ENCODE data around the gene PAPLN.
"Not testable (repeated sequence)": the region's sequence is repeated elsewhere in the genome, so short reads cannot be mapped to it uniquely, and the experiment has no call there.

The PAPLN gene

DNA sequence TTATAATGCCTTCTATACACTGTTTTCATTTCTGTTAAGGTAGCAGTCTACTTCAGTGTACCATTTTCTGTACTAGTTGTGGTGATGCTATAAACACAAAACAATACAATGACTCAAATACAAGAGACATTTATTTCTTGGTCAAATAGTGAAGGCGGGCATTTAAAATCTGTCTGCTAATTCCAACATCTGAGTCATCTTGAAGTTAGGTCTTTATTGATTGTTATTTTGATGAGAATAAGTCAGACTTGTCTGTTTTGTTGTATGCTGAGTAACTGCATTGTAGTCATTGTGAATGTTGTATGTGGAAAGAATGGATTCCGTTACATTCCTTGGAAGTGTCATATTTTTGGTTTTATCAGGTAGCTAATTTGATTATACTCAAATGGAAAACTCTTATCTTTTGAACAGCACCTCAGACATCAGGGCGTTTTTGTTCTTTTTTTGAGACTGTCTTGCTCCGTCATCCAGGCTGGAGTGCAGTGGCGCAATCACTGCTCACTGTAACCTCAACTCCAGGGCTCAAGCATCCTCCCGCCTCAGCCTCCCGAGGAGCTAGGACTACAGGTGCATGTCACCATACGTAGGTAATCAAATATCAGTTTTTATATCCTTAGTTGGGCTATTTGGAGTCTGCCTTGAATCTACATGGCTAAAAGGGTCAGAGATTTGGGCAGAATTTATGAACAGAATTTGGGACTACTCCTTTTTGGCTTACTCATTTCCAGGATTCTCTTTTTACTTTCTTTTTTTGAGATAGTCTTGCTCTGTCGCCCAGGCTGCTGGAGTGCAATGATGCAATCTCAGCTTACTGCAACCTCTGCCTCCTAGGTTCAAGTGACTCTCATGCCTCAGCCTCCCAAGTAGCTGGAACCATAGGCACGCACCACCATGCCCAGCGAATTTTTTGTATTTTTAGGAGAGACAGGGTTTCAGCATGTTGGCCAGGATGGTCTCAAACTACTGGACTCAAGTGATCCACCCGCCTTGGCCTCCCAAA, 56.8 kb downstream of the PAPLN start:
- DNase-seq (ENCODE audit: low read depth), result no peak
- H3K4me3 ChIP-seq (ENCODE audit: low read length), result no peak overlapping the region
- no peak for TF ChIP-seq CTCF (IDR thresholded peaks at IDR 0.05; ENCODE audit: insufficient read depth, low read depth, low read length, missing control alignments)

GRCh38 chr14:73295198-73295796, 58.0 kb downstream of the PAPLN start:
- DNase-seq (ENCODE audit: low read depth), result peak; percentile 46
- no peak overlapping the region for H3K4me3 ChIP-seq (ENCODE audit: low read length)
- peak; percentile 62 for TF ChIP-seq CTCF (IDR thresholded peaks at IDR 0.05; ENCODE audit: insufficient read depth, low read depth, low read length, missing control alignments)

DNA sequence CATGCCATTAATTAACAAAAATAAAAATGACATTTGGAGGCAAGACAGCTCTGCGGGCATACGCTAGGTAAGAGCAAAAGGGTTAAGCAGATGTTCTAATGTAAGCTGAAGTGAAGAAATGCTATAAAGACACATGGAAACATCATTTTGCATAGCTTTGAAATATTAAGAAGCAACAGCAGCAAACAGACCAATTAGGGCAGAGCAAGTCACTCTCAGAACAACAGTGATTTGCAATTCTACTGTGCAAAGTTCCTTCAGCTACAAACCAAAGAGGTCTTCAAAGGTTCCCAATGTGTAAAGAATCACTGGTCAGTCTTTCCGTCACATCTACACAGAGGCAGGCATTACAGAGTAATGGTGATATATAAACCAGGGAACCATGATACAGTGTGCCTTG, 68.2 kb downstream of the PAPLN start:
- no peak for TF ChIP-seq CTCF (IDR thresholded peaks at IDR 0.05; ENCODE audit: insufficient read depth, low read depth, low read length, missing control alignments)
- DNase-seq (ENCODE audit: low read depth), result no peak
- no peak overlapping the region for H3K4me3 ChIP-seq (ENCODE audit: low read length)

GRCh38 chr14:73307261-73307660, 70.0 kb downstream of the PAPLN start:
- TF ChIP-seq CTCF (IDR thresholded peaks at IDR 0.05; ENCODE audit: insufficient read depth, low read depth, low read length, missing control alignments), result no peak
- no peak for DNase-seq (ENCODE audit: low read depth)

GRCh38 chr14:73309207-73309606, 71.9 kb downstream of the PAPLN start:
- not testable (repeated sequence) for H3K4me3 ChIP-seq (ENCODE audit: low read length); DNase-seq (ENCODE audit: low read depth)

More at GRCh38 chr14:73307261-73307660, 70.0 kb downstream of the PAPLN start:
- H3K4me3 ChIP-seq (ENCODE audit: low read length), result no peak overlapping the region

GRCh38 chr14:73311708-73312030, 74.4 kb downstream of the PAPLN start:
- no peak for TF ChIP-seq CTCF (IDR thresholded peaks at IDR 0.05; ENCODE audit: insufficient read depth, low read depth, low read length, missing control alignments)
- H3K4me3 ChIP-seq (ENCODE audit: low read length), result no peak overlapping the region
- DNase-seq (ENCODE audit: low read depth), result no peak

- H3K4me3 ChIP-seq (ENCODE audit: low read length), result no peak overlapping the region
- TF ChIP-seq CTCF (IDR thresholded peaks at IDR 0.05; ENCODE audit: insufficient read depth, low read depth, low read length, missing control alignments), result no peak
- DNase-seq (ENCODE audit: low read depth), result no peak
Observed at GRCh38 chr14:73312687-73313086, 75.4 kb downstream of the PAPLN start.
